NCI-H1105 (cell line): ENCODE results near the gene CENPM.

Experiments
- DNase-seq: peaks from one replicate; lab custom pipeline; 2025; lab: John Stamatoyannopoulos, UW

Gene CENPM, protein sequence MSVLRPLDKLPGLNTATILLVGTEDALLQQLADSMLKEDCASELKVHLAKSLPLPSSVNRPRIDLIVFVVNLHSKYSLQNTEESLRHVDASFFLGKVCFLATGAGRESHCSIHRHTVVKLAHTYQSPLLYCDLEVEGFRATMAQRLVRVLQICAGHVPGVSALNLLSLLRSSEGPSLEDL

DNA sequence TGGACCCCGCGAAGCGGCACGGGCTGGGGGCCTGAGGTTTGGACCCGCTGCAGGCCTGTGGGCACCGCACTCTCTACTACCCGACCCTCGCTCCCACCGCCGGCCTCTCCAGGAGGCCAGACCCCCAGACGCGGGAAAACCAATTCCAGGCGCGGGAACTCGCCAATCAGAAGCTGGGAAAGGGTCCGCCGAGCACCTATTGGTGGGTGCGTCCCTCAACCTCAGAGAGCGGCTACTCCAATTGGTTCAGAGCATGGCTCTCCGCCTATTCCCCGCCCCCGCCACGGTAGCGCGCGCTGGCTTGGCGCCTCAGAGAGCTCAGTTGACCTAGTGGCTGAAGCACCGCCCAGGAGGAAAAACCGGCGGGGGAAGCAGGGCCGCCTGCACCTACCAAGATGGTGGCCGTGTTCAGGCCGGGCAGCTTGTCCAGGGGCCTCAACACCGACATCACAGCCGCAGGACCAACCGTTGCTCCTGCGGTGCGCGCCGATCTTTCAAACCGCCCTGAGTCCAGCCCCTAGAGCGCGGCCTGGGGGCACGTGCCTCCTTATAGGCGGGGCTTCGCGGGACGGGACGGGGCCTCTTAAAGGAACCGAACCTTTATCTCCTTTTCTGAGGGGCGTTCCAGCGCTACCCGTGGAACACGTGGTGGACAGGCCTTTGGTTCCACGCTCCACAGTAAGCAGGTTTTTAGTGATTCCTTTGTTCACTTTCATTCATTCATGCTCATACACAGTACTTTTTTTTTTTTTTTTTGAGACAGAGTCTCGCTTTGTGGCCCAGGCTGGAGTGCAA is at the start of gene CENPM:
CENPM (minus strand) TSS at position 524 of the 795 bp plus-strand sequence; CDS start at position 448, 76 bp downstream.
- peak; percentile 95 for DNase-seq

DNA sequence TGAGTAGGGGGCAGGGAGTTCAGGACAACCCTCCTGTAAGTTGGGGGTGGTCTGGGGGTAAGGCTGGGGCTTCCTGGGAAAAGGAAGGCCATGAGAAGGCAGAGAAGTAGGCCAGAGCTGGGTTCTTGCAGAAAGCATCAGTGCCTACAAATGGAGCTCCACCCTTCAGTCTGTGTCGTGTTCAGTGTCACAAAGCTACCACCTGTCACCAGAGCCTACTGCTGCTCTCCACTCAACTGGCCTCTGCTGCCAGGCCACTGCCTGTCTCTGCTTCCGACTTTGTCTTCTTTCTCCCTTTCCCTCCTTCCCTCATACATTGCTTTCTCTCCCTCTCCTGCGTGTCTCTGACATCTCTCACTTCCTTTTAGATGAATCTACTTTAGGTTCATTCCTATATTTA is 48.3 kb upstream of the CENPM start:
- DNase-seq, result no peak

DNA sequence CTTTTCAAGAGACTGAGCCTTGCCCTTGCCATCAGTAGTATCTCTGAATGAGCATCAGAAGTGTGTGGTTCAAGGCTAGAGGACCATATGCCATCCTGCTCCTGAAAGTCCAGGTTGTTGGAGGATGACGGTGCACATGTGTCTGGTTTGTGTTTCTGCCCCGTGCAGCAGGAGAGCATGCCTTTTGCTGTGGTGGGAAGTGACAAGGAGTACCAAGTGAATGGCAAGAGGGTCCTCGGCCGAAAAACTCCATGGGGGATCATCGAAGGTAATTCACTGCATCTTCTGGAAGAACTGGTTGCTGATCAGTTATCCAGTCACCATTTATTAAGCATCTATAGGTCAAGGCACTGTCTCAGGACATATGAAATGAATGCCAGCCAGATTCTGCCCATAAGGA is 45.5 kb upstream of the CENPM start:
- DNase-seq, result no peak

DNA sequence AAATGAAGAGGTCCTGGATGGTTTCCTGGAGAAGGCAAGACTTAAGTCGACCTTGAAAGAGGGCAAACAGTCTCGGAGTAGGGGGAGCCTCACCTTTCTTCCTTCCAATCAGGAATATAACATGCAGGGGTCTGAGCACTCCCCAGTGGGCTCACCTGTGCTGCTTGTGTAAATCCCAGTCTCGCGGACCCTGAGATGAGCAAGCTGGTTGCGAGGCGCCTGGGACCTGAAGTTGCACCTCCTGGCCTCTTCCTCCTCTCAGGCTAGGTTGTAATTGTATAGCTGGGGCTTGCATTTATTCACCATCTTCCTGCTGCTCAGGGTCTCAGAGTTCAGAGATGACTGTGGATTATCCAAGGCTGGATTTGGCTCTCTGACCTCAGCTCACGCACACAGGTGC is 44.2 kb upstream of the CENPM start:
- DNase-seq, result no peak

DNA sequence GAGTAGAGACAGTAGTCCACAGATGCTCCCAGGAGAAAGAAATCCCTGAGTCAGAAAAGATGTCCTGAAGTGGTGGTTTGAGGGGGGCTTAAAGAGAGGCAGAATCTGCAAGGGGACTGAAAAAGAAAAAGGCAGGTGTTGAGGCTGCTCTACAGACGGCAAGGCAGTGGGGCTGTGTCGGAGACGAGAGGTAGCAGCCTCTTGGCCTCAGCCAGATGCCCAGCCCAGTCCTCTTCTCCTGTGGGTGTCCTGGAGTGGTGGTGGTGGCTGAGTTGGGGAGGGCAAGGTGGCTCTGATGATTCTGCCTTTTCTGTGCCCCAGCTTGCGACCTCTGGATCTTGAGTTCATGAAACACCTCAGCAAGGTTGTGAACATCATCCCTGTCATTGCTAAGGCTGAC is 42.3 kb upstream of the CENPM start:
- no peak for DNase-seq

DNA sequence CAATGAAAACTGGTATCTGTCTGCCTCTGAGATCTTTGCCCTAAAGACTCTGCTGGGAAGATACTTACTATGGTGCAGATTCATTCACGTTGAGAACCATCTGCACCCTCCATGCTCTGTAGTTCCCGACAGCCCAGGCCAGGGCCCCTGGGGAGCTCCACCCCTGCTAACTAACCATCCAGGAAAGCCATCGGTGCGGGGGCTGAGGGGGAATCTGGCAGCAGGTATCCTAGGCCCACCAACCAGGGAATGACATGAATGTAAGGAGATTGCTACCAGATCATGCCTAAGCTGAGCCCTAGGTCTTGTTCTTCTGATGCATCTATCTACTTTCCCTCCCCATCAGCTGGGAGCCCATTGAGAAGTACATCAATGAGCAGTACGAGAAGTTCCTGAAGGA is 40.3 kb upstream of the CENPM start:
- DNase-seq, result no peak

DNA sequence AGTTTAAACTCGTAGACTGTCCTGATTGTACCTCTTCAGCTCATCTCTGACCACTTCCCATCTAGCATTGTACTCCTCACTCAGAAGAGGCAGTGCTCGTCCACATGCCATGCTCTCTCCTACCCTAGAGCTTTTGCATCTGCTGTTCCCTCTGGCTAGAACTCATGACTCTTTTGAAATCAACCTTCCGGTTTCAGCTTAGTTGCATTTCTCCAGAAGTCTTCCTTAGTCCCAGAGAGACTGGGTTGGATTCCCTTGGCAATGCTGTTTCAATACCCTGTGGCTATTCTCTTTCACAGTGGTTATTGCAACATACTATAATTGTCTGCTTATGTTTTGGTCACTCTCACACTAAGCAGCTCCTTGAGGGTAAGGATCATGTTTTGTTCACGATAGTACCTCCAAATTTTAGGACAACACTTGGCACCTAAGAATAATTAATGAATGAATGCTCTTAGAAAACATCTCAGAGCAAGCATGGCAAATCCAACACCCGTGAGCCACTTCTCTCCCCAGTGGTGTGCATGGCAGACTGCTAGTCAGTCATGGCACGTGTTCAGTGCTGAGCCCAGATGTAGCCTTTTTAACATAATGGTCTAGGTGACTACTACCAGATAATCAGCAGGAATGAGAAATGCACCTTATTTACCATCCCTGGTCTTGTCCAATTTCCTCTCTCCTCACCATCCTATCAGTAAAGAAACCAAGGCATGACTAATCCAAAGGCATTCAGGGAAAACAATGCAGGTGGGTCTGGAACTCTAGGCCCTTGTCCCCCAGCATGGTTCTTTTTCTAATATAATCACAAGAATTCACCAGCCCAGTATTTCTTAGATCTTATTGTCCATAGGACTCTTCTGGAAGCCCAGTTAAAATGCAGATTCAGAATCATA is 36.8 kb upstream of the CENPM start:
- no peak for DNase-seq

DNA sequence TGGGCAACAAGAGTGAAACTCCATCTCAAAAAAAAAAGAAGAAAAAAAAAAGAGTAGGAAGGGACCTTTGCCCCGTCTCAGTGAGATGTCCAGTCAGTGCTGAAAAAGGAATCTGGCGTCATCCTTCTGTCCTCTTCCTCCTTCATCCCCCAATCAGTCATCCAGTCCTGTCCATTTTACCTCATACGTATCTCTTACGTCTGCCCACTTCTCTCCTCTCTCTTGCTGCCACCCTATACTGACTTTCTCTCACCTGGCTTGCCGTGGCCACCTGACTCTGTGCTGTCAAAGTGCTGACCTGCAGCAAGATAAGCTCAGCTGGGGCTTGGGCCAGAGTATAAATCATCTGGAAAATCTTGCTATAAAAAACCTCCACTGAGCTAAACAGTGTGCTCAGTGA is 35.9 kb upstream of the CENPM start:
- no peak for DNase-seq

DNA sequence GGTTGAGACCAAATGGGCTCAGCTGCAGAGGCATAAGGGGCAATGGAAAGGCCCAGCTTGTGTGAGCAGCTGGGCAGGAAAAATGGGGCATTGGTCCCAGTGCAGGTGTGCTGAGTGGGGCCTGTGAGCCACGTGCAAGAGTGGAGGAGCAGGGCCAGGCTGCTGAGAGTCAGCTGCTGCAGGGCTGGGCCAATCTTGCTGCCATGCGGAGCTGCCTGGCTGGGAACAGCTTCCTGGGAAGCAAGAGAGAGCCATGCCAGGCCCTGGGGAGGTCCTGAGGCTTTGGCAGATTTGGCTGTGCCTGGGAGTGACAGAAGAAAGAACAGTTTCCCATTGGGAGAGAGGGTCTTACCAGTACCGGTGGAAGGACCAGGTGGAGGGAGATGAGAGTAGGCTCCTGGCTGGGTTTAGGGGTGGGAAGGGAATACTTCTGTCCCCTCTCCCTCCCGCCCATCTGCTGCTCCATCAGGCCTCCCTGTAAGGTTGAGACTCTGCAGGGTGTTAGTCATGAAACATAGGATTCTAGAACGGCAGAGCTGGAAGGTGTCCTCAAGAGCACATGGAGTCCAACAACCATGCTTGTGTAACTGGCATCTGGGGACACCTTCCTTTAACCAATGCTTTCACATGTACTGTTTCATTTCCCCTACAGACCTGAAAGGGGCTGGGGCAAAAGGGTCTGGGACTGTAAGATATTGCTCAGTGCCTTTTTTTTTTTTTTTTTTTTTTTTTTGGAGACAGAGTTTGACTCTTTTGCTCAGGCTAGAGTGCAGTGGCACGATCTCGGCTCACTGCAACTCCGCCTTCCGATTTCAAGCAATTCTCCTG is 32.7 kb upstream of the CENPM start:
- no peak for DNase-seq

DNA sequence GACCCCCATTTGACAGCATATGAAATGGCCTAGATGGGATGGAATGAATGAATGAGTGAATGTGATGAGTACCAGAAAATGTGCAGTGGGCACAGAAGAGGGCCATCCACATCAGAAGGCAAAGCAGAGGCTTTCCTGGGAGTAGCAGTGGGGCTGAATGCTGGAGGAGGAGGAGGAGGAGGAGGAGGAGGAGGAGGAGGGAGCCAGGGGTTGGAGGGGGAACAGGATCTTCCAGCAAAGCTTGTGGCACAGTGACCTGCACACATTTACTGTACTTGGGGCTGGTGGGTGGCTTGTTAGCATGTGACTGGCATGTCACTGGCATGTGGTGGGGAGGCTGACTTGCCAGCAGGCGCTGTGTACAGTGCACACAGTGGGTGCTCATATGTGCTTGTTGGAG is 31.8 kb upstream of the CENPM start:
- no peak for DNase-seq

DNA sequence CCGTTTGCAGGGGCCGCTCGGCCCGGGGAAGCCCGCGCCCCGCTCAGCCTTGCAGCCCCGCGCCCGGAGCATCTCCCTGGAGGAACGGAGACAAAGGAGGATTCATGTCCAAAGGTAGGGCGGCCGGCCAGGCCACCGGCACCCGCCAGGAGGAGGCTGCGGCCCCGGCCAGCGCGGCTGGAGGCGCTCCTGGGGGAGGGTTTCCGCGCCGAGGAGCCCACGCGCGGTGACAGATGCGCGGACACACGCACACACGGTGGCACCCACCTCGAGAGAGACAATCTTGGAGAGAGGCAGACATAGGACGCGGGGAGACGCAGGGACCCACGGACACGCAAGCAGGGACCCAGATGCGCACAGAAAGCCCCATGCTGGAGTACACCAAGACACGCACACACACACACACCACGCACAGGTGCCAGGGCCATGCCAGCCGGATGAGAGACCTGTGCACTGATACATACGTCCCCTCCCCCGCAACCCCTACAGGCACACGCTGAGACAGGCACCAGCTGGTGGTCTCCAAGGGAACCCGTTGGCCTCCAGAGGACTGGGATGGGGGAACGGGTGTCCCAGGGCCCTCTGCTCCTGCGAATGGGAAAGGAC is 30.1 kb upstream of the CENPM start:
- peak; percentile 63 for DNase-seq

DNA sequence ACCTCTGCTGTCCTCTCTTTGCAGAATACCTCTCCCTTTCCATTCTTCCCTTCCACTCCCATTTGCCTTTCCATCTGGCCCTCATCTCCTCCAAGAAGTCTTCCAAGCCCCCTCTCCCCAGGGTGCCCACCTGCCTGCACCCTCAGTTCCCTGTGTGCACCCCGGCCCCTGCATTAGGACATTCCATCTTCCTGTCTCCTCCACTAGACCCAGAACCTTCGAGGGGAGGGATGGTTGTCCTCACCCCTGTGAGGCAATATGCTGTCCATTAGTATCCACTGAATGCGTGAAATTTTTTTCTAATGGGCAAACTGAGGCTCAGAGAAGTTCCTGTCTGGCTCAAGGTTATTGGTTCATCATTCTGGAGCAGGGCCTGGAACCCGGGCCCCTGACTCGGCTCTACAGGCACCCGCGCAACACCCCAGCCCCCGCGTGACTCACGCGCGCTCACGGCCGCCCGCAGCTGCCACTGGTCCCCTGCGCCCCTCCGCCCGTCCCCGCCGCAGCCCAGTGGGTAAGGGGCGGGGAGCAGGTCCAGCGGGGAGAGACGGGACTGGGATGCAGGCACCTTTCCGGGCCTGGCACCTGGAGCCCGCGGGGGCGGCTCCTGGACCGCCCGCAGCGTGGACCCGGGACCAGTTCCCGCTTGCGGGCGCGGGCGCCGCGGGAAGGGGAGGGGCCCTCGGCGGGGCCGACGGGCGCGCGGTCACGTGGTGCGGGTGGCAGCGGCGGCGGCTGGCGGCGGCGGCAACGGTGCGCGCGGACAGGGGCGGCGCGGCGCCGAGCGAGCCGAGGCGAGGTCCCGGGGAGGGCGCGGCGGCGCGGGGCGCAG is 29.3 kb upstream of the CENPM start:
- DNase-seq, result peak; percentile 50

DNA sequence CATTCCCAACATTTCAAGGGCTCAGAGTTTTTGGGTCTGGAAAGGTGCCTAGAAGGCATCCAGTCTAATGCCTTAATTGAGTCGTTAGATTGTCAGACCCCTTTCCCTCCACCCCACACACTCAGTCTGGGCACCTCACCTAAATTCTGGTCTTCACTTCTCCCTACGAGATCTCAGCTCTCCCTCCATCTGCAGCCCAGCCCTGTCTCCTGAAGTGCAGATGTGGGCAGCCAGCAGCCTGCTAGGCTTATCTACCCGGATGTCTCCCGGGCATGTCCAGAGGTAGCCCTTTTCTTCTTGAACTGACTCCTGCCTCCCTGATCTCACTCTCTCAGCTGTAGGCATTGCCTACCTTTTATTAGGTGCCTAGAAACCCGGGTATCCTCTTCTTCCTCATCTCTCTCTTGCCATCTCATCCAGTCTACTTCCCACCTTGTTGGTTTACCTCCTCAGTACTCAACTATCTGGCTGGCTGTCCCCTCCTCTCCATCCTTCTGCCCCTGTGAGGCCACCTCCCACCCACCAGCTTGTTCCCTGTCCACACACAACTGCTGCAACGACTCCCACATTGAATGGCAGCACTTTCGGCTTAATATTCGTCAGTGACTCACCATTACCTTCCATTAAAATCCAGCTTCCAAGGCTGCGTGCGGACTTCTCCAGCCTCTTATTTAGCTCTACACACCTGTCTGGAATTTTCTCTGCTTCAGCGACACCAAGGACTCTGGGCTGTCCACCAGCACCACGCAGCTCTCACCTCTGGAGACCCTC is 28.5 kb upstream of the CENPM start:
- DNase-seq, result no peak

DNA sequence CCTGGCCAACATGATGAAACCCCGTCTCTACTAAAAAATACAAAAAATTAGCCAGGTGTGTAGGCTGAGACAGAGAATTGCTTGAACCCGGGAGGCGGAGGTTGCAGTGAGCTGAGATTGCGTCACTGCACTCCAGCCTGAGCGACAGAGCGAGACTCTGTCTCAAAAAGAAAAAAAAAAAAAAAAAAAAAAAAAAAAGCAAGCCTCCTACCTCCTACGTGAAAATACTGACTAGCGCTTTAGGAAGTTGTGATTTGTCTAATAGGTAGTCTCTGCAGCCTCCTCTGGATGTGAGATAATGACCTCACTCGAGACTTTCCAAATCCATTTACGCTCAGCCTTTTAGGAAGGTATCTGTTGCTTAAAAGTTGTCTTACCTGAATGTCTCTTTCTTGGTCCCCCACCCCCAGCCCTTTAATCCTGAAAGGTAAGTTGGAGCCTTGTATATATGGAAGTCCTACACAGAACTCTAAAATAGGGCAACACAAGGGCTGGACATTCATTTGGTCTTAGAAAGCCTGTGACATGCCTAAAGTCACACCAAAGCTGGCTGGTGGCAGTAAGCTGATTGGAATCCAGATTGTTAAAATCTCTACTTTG is 27.8 kb upstream of the CENPM start:
- no peak for DNase-seq

DNA sequence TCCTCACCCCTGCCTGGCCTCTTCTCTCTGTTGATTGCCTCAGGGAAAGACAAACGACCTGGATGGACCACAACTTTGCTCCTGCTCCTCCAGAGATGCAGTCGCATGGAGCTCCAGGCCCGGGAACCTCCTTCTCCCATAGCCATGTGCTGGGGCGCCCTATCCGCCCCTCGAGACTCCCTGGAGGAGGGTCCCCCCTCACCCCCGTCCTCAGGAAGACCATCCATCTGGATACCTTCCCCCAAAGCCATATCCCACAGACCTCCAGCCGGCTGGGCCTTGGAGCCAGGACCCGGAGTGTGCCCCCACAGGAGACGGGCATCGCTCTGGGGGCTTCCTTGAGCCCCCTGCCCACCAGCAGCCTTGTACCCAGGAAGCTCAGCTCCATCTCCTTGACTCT is 24.5 kb upstream of the CENPM start:
- no peak for DNase-seq

DNA sequence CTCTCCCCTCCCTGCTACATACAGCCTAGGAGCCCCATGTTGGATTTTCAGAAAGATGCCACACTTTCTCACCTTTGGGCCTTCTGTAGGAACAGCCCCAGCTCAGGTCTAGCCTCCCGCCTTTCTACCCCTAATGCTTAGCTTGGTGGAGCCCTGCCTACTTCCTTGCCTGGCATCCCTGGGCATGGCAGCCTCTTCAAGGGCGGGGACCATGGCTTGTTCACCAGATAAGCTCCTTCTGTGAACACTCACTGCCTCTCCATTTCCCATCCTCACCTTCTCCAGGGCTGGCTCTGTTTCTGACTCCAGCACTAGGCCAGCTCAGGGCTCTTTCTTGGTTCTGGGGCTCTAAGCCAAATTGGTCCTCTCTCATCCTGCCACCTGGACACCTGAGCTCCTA is 23.6 kb upstream of the CENPM start:
- no peak for DNase-seq

DNA sequence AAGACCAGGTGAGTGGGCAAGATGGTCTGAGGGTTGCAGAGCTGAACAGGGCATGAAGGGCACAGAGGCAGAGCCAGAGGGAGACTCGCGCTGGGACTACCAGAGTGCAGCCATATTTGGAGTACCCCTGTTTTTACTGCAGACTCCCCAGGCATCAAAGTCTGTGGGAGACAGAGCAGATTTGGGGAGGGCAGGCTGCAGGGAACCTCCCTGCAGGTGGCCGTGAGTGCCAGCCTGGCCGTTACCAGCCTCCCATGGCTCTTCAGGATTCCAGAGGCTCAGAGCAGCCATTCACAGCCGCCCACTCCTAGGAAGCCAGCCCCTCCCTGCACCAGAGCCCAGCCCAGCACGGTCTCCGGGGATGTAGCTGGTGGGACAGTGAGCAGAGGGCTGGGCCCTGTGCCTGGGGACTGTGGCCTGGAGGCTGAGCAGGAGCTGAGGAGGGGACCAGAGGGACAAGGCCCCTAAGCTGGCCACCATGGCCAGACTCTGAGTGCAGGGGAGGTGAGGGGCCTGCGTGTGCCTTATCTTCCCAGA is 22.2 kb upstream of the CENPM start, which contains the start of gene SEPTIN3:
SEPTIN3 (plus strand) TSS at position 334 of the 537 bp plus-strand sequence. CDS start 2,050 bp downstream, outside the sequence.
- no peak for DNase-seq

DNA sequence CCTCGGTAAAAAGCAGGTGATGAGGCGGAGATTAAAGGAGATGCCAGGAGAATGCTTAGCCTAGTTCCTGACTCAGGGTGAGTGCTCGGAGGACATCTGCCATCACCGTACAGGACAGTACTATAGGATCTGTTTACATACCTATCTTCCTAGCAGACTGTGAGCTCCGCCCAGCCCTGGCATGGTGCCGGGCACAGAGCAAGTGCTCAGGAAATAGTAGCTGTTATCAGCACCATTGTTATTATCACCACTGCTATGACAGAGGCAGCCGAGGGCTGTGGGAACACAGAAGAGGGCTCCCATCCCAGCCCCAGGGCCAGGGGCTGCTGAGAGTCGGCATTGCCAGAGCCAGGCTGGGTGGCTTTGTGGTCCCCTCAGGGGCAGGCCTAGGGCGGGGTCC is 21.6 kb upstream of the CENPM start:
- no peak for DNase-seq
